HEK293 (cell line): ENCODE results near the gene MTX1.

Source experiments
- CTCF ChIA-PET: fragments of 350-600 bp; formaldehyde crosslinking; extraction: SDS; loops from one replicate; lab custom pipeline; 2021; ENCODE audit warnings: antibody characterized with exemption; lab: Yijun Ruan, JAX
- POLR2A ChIA-PET: fragments of 300-600 bp; formaldehyde crosslinking; extraction: SDS; loops from one replicate; lab custom pipeline; 2020; ENCODE audit warnings: antibody characterized with exemption, inconsistent platforms; lab: Yijun Ruan, JAX
- H3K27ac ChIP-seq: fragments of 200-500 bp; sonication (Bioruptor generic); 2 replicates; pipeline ENCODE4 v1.5.1; 2014; ENCODE audit warnings: low read depth, low read length, control low read depth, inconsistent platforms; ENCODE audit errors: extremely low read depth
- H3K36me3 ChIP-seq, 2 experiments: fragments of 200-500 bp in 1 of 2; sonication (Bioruptor generic) in 1 of 2; 1 replicate in 1 of 2; 2 replicates in 1 of 2; pipeline ENCODE4 v1.5.1; 2014 to 2017; ENCODE audit warnings: inconsistent platforms in 2 of 2, low read length in 2 of 2; ENCODE audit not compliant: control insufficient read depth in 2 of 2, insufficient read depth in 1 of 2
- H3K4me1 ChIP-seq: fragments of 200-500 bp; sonication (Bioruptor generic); 2 replicates; pipeline ENCODE4 v1.5.1; 2014; ENCODE audit warnings: mild to moderate bottlenecking, low read length, inconsistent platforms; ENCODE audit not compliant: control insufficient read depth, insufficient read depth
- H3K4me3 ChIP-seq: 2 replicates; pipeline ENCODE4 v1.5.1; 2011; ENCODE audit warnings: low read depth, mild to moderate bottlenecking, control low read depth, low read length, moderate library complexity
- H3K9me3 ChIP-seq: fragments of 200-500 bp; sonication (Bioruptor generic); 2 replicates; pipeline ENCODE4 v1.5.1; 2014; ENCODE audit warnings: low read depth, low read length, inconsistent platforms; ENCODE audit not compliant: control insufficient read depth, insufficient read depth
- BCL11A ChIP-seq: fragments of 450-650 bp; formaldehyde crosslinking; IDR thresholded peaks from 2 replicates; pipeline ENCODE4 v1.5.1; 2016; ENCODE audit warnings: low read depth, missing biosample characterization, missing genetic modification characterization
- HIC1 ChIP-seq: fragments of 450-650 bp; formaldehyde crosslinking; IDR thresholded peaks from 2 replicates; pipeline ENCODE4 v1.5.1; 2016; ENCODE audit warnings: missing biosample characterization, missing genetic modification characterization
- HOXA7 ChIP-seq: sonication (generic); formaldehyde crosslinking; IDR thresholded peaks from 2 replicates; pipeline ENCODE4 v1.8.1; 2022; ENCODE audit warnings: missing genetic modification reagents, borderline replicate concordance
- KLF17 ChIP-seq: fragments of 450-650 bp; formaldehyde crosslinking; IDR thresholded peaks from 2 replicates; pipeline ENCODE4 v1.5.1; 2016; ENCODE audit warnings: missing biosample characterization, missing genetic modification characterization
- PBX3 ChIP-seq: sonication (generic); formaldehyde crosslinking; IDR thresholded peaks from 2 replicates; pipeline ENCODE4 v1.8.1; 2022; ENCODE audit warnings: mild to moderate bottlenecking, moderate library complexity, missing genetic modification reagents
- SP7 ChIP-seq: fragments of 450-650 bp; formaldehyde crosslinking; IDR thresholded peaks from 2 replicates; pipeline ENCODE4 v1.5.1; 2016; ENCODE audit warnings: missing biosample characterization, missing genetic modification characterization
- ZEB2 ChIP-seq: fragments of 450-650 bp; formaldehyde crosslinking; IDR thresholded peaks from 2 replicates; pipeline ENCODE4 v1.5.1; 2016; ENCODE audit warnings: missing biosample characterization, missing genetic modification characterization
- ZIC2 ChIP-seq: fragments of 450-650 bp; formaldehyde crosslinking; IDR thresholded peaks from 2 replicates; pipeline ENCODE4 v1.5.1; 2016; ENCODE audit warnings: missing biosample characterization, missing genetic modification characterization
- ZNF138 ChIP-seq: fragments of 450-650 bp; formaldehyde crosslinking; IDR thresholded peaks from 2 replicates; pipeline ENCODE4 v1.5.1; 2016; ENCODE audit warnings: missing biosample characterization, missing genetic modification characterization, borderline replicate concordance
- ZNF26 ChIP-seq: fragments of 450-650 bp; formaldehyde crosslinking; IDR thresholded peaks from 2 replicates; pipeline ENCODE4 v1.5.1; 2016; ENCODE audit warnings: missing biosample characterization, missing genetic modification characterization
- ZNF341 ChIP-seq: fragments of 450-650 bp; formaldehyde crosslinking; IDR thresholded peaks from 2 replicates; pipeline ENCODE4; 2016; ENCODE audit warnings: low read depth, missing biosample characterization, missing genetic modification characterization
- ZNF362 ChIP-seq: fragments of 450-650 bp; formaldehyde crosslinking; IDR thresholded peaks from 2 replicates; pipeline ENCODE4 v1.5.1; 2016; ENCODE audit warnings: missing biosample characterization, missing genetic modification characterization
- ZNF366 ChIP-seq: fragments of 450-650 bp; formaldehyde crosslinking; conservative IDR thresholded peaks from 2 replicates; pipeline ENCODE4 v1.5.1; 2016; ENCODE audit warnings: missing biosample characterization, missing genetic modification characterization
- ZNF510 ChIP-seq: fragments of 450-650 bp; formaldehyde crosslinking; IDR thresholded peaks from 2 replicates; pipeline ENCODE4 v1.5.1; 2018; ENCODE audit warnings: mild to moderate bottlenecking, missing genetic modification characterization, missing biosample characterization; ENCODE audit not compliant: insufficient replicate concordance
- ZNF555 ChIP-seq: fragments of 450-650 bp; formaldehyde crosslinking; conservative IDR thresholded peaks from 2 replicates; pipeline ENCODE4 v1.5.1; 2017; ENCODE audit warnings: missing biosample characterization, mild to moderate bottlenecking, missing genetic modification characterization, inconsistent platforms
- ZNF610 ChIP-seq: fragments of 450-650 bp; formaldehyde crosslinking; IDR thresholded peaks from 2 replicates; pipeline ENCODE4 v1.5.1; 2016; ENCODE audit warnings: missing biosample characterization, missing genetic modification characterization, borderline replicate concordance
- ZNF704 ChIP-seq: fragments of 450-650 bp; formaldehyde crosslinking; IDR thresholded peaks from 2 replicates; pipeline ENCODE4 v1.5.1; 2016; ENCODE audit warnings: missing biosample characterization, missing genetic modification characterization
- ZNF707 ChIP-seq: fragments of 450-650 bp; formaldehyde crosslinking; IDR thresholded peaks from 2 replicates; pipeline ENCODE4 v1.5.1; 2016; ENCODE audit warnings: missing biosample characterization, missing genetic modification characterization
- ZNF785 ChIP-seq: fragments of 450-650 bp; formaldehyde crosslinking; IDR thresholded peaks from 2 replicates; pipeline ENCODE4 v1.5.1; 2016; ENCODE audit warnings: missing biosample characterization, missing genetic modification characterization
- ZNF791 ChIP-seq: fragments of 450-650 bp; formaldehyde crosslinking; IDR thresholded peaks from 2 replicates; pipeline ENCODE4 v1.5.1; 2016; ENCODE audit warnings: missing biosample characterization, missing genetic modification characterization
- ZNF830 ChIP-seq: fragments of 450-650 bp; IDR thresholded peaks from 2 replicates; pipeline ENCODE4 v1.5.0; 2018; ENCODE audit warnings: missing biosample characterization, missing genetic modification characterization, low read depth, mild to moderate bottlenecking, moderate library complexity

The MTX1 gene

GRCh38 chr1:155261852-155262673, 53.6 kb downstream of the MTX1 start, which contains the start of gene SCAMP3 (continued):
- TF ChIP-seq ZEB2 (tag by site-specific recombination) (peak; percentile 80), ZNF555 (tag by site-specific recombination) (no peak), SP7 (tag by site-specific recombination) (0 out of 2 replicates have a peak, but pooled peaks have one; percentile 55), ZNF138 (0 out of 2 replicates have a peak, but pooled peaks have one; percentile 40), PBX3 (CRISPR knock-in tag) (no peak), ZNF341 (tag by site-specific recombination) (peak; percentile 74), ZNF26 (tag by site-specific recombination) (no peak), BCL11A (tag by site-specific recombination) (no peak), HIC1 (peak; percentile 97), KLF17 (peak; percentile 36; the same call in 1 of the 2 replicates), ZNF366 (tag by site-specific recombination) (no peak)

- peaks cover 17 to 78% of the 10 kb centered on the region in 2 experiments for H3K36me3 ChIP-seq
- no peak for TF ChIP-seq ZNF510 (tag by site-specific recombination)
- TF ChIP-seq ZIC2 (tag by site-specific recombination), result no peak
- no peak for TF ChIP-seq ZNF830
- TF ChIP-seq ZNF704 (tag by site-specific recombination), result no peak
- TF ChIP-seq ZNF707 (tag by site-specific recombination), result no peak
- TF ChIP-seq HOXA7 (CRISPR knock-in tag), result no peak
- TF ChIP-seq ZNF785 (tag by site-specific recombination), result no peak
- TF ChIP-seq ZNF362 (tag by site-specific recombination), result no peak
- no peak for TF ChIP-seq ZNF791 (tag by site-specific recombination)
- no peak for TF ChIP-seq ZNF610 (tag by site-specific recombination)
- TF ChIP-seq, all 188 proteins: peak for 0
- ChIA-PET CTCF (interaction anchor here (0.8 to 6.2 kb wide), 2 partner anchors 13 to 15 kb away, joined by 5 to 91 read pairs; no protein-coding TSS in a partner anchor), POLR2A (interaction anchor here (2.6 kb wide), 1 partner anchor 10 kb away, joined by 19 read pairs; the partner anchor contains the start of gene CLK2)
- Histone ChIP-seq H3K4me1 (no peaks in the 10 kb centered on the region), H3K27ac (peak overlapping the region; percentile 35; the same call in 1 of the 2 replicates), H3K9me3 (no peaks in the 10 kb centered on the region), H3K4me3 (no peak overlapping the region)
These were observed 54.6 kb downstream of the MTX1 start for GRCh38 chr1:155263067-155263466.
